GM18502 (cell line): ENCODE measurements around the gene SCRN1.

Experiments
- ATAC-seq: cut with Tn5 transposase; IDR thresholded peaks from one replicate; pipeline ENCODE4 v1.9.1; 2021; ENCODE audit warnings: mild to moderate bottlenecking; ENCODE audit not compliant: unreplicated experiment, poor library complexity

The SCRN1 gene

GRCh38 chr7:29873644-29874294 lies 115.8 kb downstream of the SCRN1 start:
- no peak for ATAC-seq

DNA sequence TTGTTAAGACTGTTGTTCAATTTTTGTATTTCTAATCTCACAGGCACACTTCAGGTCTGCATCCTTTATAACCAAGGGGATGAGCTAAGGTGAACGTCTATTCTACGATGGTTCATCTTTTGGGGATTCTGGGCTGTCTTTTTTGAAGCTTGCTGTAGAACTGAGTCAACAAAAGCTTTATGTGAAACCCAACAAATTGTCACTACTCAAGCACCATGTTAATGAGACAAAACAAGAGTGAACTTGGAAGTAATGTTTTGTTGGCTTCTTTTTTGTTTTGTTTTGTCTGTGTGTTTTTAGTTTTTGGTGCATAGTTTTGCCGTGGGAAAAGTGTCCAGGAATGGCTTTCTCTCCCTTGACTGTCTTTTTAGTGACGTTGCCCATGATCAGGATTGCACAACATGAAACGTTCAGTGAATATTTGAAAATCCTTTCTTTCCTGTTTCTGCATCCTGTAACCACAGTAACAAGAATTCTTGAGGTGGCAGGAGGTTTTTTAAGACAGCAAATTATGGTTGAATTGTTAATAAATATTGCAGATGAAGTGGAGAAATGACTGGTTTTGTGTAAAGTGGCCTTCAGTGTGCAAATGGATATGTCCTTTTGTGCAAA lies 117.7 kb downstream of the SCRN1 start:
- ATAC-seq = no peak
